SKM-1 treated with dmso at 0.1 percent for 144 hours (cell line): ENCODE results near the gene RPTOR.

Experiments
- DNase-seq: peaks from one replicate; lab custom pipeline; 2025; ENCODE audit not compliant: unreplicated experiment; lab: John Stamatoyannopoulos, UW

Gene RPTOR

GRCh38 chr17:80825471-80826345 is 281.1 kb downstream of the RPTOR start:
- DNase-seq = no peak

GRCh38 chr17:80826346-80826954 is 281.8 kb downstream of the RPTOR start:
- no peak for DNase-seq

- no peak for DNase-seq
These were observed 282.5 kb downstream of the RPTOR start for GRCh38 chr17:80826955-80827645.

GRCh38 chr17:80827646-80828643 is 283.3 kb downstream of the RPTOR start:
- DNase-seq = no peak

GRCh38 chr17:80829166-80829813 is 284.7 kb downstream of the RPTOR start:
- DNase-seq = no peak

- DNase-seq = no peak
These were observed 285.6 kb downstream of the RPTOR start for GRCh38 chr17:80830020-80830780.

GRCh38 chr17:80831491-80831890 is 286.9 kb downstream of the RPTOR start:
- DNase-seq = no peak

GRCh38 chr17:80832266-80832676 is 287.6 kb downstream of the RPTOR start:
- no peak for DNase-seq

GRCh38 chr17:80832888-80833583 is 288.4 kb downstream of the RPTOR start:
- no peak for DNase-seq

- no peak for DNase-seq
These were observed 289.6 kb downstream of the RPTOR start for GRCh38 chr17:80833952-80834892.

GRCh38 chr17:80834893-80835275 is 290.2 kb downstream of the RPTOR start:
- DNase-seq = no peak

- DNase-seq = no peak
These were observed 291.4 kb downstream of the RPTOR start for GRCh38 chr17:80835816-80836657.

- DNase-seq = no peak
These were observed 292.0 kb downstream of the RPTOR start for GRCh38 chr17:80836658-80836965.

- no peak for DNase-seq
These were observed 292.4 kb downstream of the RPTOR start for GRCh38 chr17:80836971-80837481.

GRCh38 chr17:80837711-80838110 is 293.1 kb downstream of the RPTOR start:
- no peak for DNase-seq

- DNase-seq = no peak
These were observed 293.8 kb downstream of the RPTOR start for GRCh38 chr17:80838311-80839025.
